DND-41 (cell line): ENCODE data around the gene MYL10.

Source experiments
- ATAC-seq: fragments of 200-7000 bp; cut with Tn5 transposase; 3 replicates; pipeline ENCODE4 v1.9.1; 2021; ENCODE audit warnings: low read depth; ENCODE audit not compliant: insufficient read depth
- DNase-seq: peaks from one replicate; pipeline ENCODE4 v3.0.0-alpha.2; 2020
- H2AFZ ChIP-seq: 2 replicates; pipeline ENCODE4 v1.6.0; 2012; ENCODE audit warnings: low read depth, low read length
- H3K27ac ChIP-seq: 2 replicates; pipeline ENCODE4 v1.5.1; 2012; ENCODE audit warnings: low read length, inconsistent platforms
- H3K27me3 ChIP-seq: fragments of 200-600 bp; sonication (generic); 2 replicates; pipeline ENCODE4 v1.6.0; 2012; ENCODE audit warnings: low read length, mild to moderate bottlenecking, inconsistent platforms; ENCODE audit not compliant: insufficient read depth, poor library complexity
- H3K36me3 ChIP-seq: 2 replicates; pipeline ENCODE4 v1.5.1; 2012; ENCODE audit warnings: low read length, inconsistent platforms; ENCODE audit not compliant: insufficient read depth
- H3K4me1 ChIP-seq: 2 replicates; pipeline ENCODE4 v1.5.1; 2012; ENCODE audit warnings: mild to moderate bottlenecking, low read length; ENCODE audit not compliant: insufficient read depth
- H3K4me2 ChIP-seq: 2 replicates; pipeline ENCODE4 v1.6.0; 2012; ENCODE audit warnings: mild to moderate bottlenecking, moderate library complexity, low read length, inconsistent platforms; ENCODE audit not compliant: insufficient read depth
- H3K4me3 ChIP-seq, 2 experiments: fragments of 200-600 bp in 1 of 2; shearing (Covaris generic) in 1 of 2; 2 replicates each; pipeline ENCODE4 v1.5.1; 2012 to 2016; ENCODE audit warnings: inconsistent platforms in 2 of 2, low read length in 2 of 2, mild to moderate bottlenecking in 2 of 2, low read depth in 1 of 2, moderate library complexity in 1 of 2
- H3K79me2 ChIP-seq: 2 replicates; pipeline ENCODE4 v1.6.0; 2012; ENCODE audit warnings: low read length, inconsistent platforms; ENCODE audit not compliant: insufficient read depth
- H3K9ac ChIP-seq: 2 replicates; pipeline ENCODE4 v1.6.0; 2012; ENCODE audit warnings: low read depth, mild to moderate bottlenecking, inconsistent platforms, low read length, moderate library complexity
- H3K9me3 ChIP-seq: 2 replicates; pipeline ENCODE4 v1.5.1; 2012; ENCODE audit warnings: low read length, moderate library complexity, mild to moderate bottlenecking, inconsistent platforms; ENCODE audit not compliant: insufficient read depth, severe bottlenecking
- H4K20me1 ChIP-seq: 2 replicates; pipeline ENCODE4 v1.6.0; 2012; ENCODE audit warnings: low read length; ENCODE audit not compliant: insufficient read depth
- CTCF ChIP-seq: IDR thresholded peaks from 2 replicates; pipeline ENCODE4 v1.5.1; 2012; ENCODE audit warnings: borderline replicate concordance, low read length, moderate library complexity, mild to moderate bottlenecking; ENCODE audit not compliant: poor library complexity, severe bottlenecking; ENCODE audit errors: extremely low read depth
- EZH2 ChIP-seq: IDR thresholded peaks from 3 replicates; pipeline ENCODE4 v1.6.1; 2012; ENCODE audit warnings: borderline replicate concordance, low read depth, mild to moderate bottlenecking, moderate library complexity, low read length, inconsistent platforms; ENCODE audit not compliant: severe bottlenecking

MYL10 gene

GRCh38 chr7:101604331-101604933, 24.7 kb downstream of the MYL10 start:
- Histone ChIP-seq H3K4me3 (no peak overlapping the region), H3K4me2 (no peak overlapping the region), H4K20me1 (no peaks in the 10 kb centered on the region; the same call in 1 of the 2 replicates), H3K79me2 (no peaks in the 10 kb centered on the region), H3K36me3 (no peaks in the 10 kb centered on the region), H2AFZ (no peak overlapping the region), H3K9ac (no peak overlapping the region), H3K9me3 (no peaks in the 10 kb centered on the region), H3K27me3 (no peaks in the 10 kb centered on the region), H3K27ac (no peak overlapping the region), H3K4me1 (peaks cover 3% of the 10 kb centered on the region)
- no peak for ATAC-seq
- DNase-seq, result no peak
- TF ChIP-seq EZH2 (no peak), CTCF (no peak)

DNA sequence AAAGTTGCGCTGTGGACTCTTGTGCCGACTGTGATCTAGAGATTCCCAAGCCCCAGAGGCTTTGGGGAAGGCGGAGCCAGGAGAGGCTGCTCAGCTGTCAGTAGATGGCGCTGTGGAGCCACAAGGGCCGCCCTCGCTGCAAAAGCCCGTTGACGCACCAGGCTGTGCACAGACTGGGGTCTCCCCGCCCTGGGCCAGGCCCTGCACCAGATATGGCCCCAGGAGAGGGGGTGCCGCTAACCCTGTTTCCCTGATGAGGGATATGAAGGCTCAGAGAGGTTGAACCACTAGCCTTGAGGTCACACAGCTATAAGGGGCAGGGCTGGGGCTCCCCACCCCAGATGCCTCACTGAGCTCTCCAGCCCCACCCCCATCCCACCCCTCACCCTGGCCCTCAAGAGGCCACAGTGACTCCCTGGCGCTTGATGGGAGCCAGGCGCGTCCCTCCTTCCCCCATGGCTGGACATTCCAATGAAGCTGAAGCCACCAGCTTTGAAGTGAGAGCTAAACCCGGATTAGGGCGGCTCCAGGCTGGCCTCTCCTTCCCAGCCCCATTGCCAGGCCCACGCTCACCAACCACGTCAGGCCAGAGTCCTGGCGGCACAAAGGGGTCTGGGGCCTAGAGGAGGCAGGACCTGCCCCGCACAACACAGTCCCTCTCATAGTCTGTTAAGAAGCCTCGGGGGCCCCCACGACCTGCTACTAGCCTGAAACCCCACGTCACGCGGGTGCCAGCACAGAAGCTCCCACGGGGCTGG, 26.4 kb downstream of the MYL10 start:
- TF ChIP-seq EZH2 (no peak), CTCF (peak; percentile 95)
- H3K4me1 ChIP-seq, result peaks cover 3% of the 10 kb centered on the region
- H3K36me3 ChIP-seq, result no peaks in the 10 kb centered on the region
- no peaks in the 10 kb centered on the region for H3K27me3 ChIP-seq
- H3K9ac ChIP-seq, result no peak overlapping the region
- no peaks in the 10 kb centered on the region for H3K9me3 ChIP-seq
- ATAC-seq (peak; percentile 99), DNase-seq (peak; percentile 82)
- no peak overlapping the region for H3K27ac ChIP-seq
- no peak overlapping the region for H3K4me3 ChIP-seq
- H3K4me2 ChIP-seq, result peak overlapping the region; percentile 46
- H3K79me2 ChIP-seq, result no peaks in the 10 kb centered on the region
- 0 out of 2 replicates have a peak overlapping the region, but pooled peaks have one; percentile 54 for H2AFZ ChIP-seq
- no peaks in the 10 kb centered on the region; the same call in 1 of the 2 replicates for H4K20me1 ChIP-seq

GRCh38 chr7:101602082-101602481, 27.0 kb downstream of the MYL10 start:
- ATAC-seq (peak; percentile 27; the same call in 1 of the 3 replicates), DNase-seq (no peak)
- no peaks in the 10 kb centered on the region; the same call in 1 of the 2 replicates for H4K20me1 ChIP-seq
- no peaks in the 10 kb centered on the region for H3K27me3 ChIP-seq
- TF ChIP-seq EZH2, result no peak
- no peak for TF ChIP-seq CTCF
- no peak overlapping the region for H2AFZ ChIP-seq
- no peak overlapping the region for H3K27ac ChIP-seq
- H3K9ac ChIP-seq, result no peak overlapping the region
- H3K4me3 ChIP-seq, result no peak overlapping the region
- H3K4me2 ChIP-seq, result no peak overlapping the region
- H3K79me2 ChIP-seq, result no peaks in the 10 kb centered on the region
- no peaks in the 10 kb centered on the region for H3K9me3 ChIP-seq
- no peaks in the 10 kb centered on the region for H3K36me3 ChIP-seq
- peaks cover 3% of the 10 kb centered on the region for H3K4me1 ChIP-seq
